ENCODE data around the gene TMTC1.

The TMTC1 gene

GRCh38 chr12:29741342-29742241, 42.1 kb downstream of the TMTC1 start:
- no peak for DNase-seq (ENCODE audit: low read depth in 2 of 2, low spot score in 1 of 2)

GRCh38 chr12:29739279-29739991, 44.3 kb downstream of the TMTC1 start:
- no peak for DNase-seq (ENCODE audit: low read depth in 2 of 2, low spot score in 1 of 2)

GRCh38 chr12:29738365-29738764, 45.4 kb downstream of the TMTC1 start:
- DNase-seq (ENCODE audit: low read depth in 2 of 2, low spot score in 1 of 2): no peak

- DNase-seq (ENCODE audit: low read depth in 2 of 2, low spot score in 1 of 2): no peak
Observed at GRCh38 chr12:29737644-29738043, 46.1 kb downstream of the TMTC1 start.

GRCh38 chr12:29735604-29736003, 48.1 kb downstream of the TMTC1 start:
- DNase-seq (ENCODE audit: low read depth in 2 of 2, low spot score in 1 of 2): no peak

GRCh38 chr12:29734734-29735133, 49.0 kb downstream of the TMTC1 start:
- DNase-seq (ENCODE audit: low read depth in 2 of 2, low spot score in 1 of 2): no peak

- DNase-seq (ENCODE audit: low read depth in 2 of 2, low spot score in 1 of 2): no peak
Observed at GRCh38 chr12:29734305-29734704, 49.4 kb downstream of the TMTC1 start.

GRCh38 chr12:29733501-29733900, 50.2 kb downstream of the TMTC1 start:
- DNase-seq (ENCODE audit: low read depth in 2 of 2, low spot score in 1 of 2): no peak

- DNase-seq (ENCODE audit: low read depth in 2 of 2, low spot score in 1 of 2): no peak
Observed at GRCh38 chr12:29733060-29733459, 50.7 kb downstream of the TMTC1 start.

- no peak for DNase-seq (ENCODE audit: low read depth in 2 of 2, low spot score in 1 of 2)
Observed at GRCh38 chr12:29732593-29732992, 51.1 kb downstream of the TMTC1 start.

- DNase-seq (ENCODE audit: low read depth in 2 of 2, low spot score in 1 of 2): no peak
Observed at GRCh38 chr12:29732191-29732590, 51.6 kb downstream of the TMTC1 start.

- no peak for DNase-seq (ENCODE audit: low read depth in 2 of 2, low spot score in 1 of 2)
Observed at GRCh38 chr12:29731591-29731990, 52.2 kb downstream of the TMTC1 start.

GRCh38 chr12:29730481-29730880, 53.3 kb downstream of the TMTC1 start:
- no peak for DNase-seq (ENCODE audit: low read depth in 2 of 2, low spot score in 1 of 2)

GRCh38 chr12:29728030-29728429, 55.7 kb downstream of the TMTC1 start:
- DNase-seq (ENCODE audit: low read depth in 2 of 2, low spot score in 1 of 2): no peak

GRCh38 chr12:29726741-29727348, 56.9 kb downstream of the TMTC1 start:
- no peak for DNase-seq (ENCODE audit: low read depth in 2 of 2, low spot score in 1 of 2)

- DNase-seq (ENCODE audit: low read depth in 2 of 2, low spot score in 1 of 2): no peak
Observed at GRCh38 chr12:29726321-29726692, 57.4 kb downstream of the TMTC1 start.

- DNase-seq (ENCODE audit: low read depth in 2 of 2, low spot score in 1 of 2): no peak
Observed at GRCh38 chr12:29725587-29726320, 58.0 kb downstream of the TMTC1 start.

GRCh38 chr12:29722164-29722563, 61.6 kb downstream of the TMTC1 start:
- no peak for DNase-seq (ENCODE audit: low read depth in 2 of 2, low spot score in 1 of 2)

GRCh38 chr12:29719381-29719780, 64.4 kb downstream of the TMTC1 start:
- DNase-seq (ENCODE audit: low read depth in 2 of 2, low spot score in 1 of 2): no peak

- no peak for DNase-seq (ENCODE audit: low read depth in 2 of 2, low spot score in 1 of 2)
Observed at GRCh38 chr12:29717540-29718100, 66.1 kb downstream of the TMTC1 start.

GRCh38 chr12:29714966-29715365, 68.8 kb downstream of the TMTC1 start:
- no peak for DNase-seq (ENCODE audit: low read depth in 2 of 2, low spot score in 1 of 2)
